ENCODE data around the gene IQGAP1. TPM values are rescaled to one million over a fixed set of nuclear protein-coding genes. Genes with fewer than 3 reads are reported as not detected.

Gene IQGAP1
- total and polyA plus RNA-seq, 2 of the 4 experiments (the other 2 are of a cell fraction), result 87.5 to 207 TPM

DNA sequence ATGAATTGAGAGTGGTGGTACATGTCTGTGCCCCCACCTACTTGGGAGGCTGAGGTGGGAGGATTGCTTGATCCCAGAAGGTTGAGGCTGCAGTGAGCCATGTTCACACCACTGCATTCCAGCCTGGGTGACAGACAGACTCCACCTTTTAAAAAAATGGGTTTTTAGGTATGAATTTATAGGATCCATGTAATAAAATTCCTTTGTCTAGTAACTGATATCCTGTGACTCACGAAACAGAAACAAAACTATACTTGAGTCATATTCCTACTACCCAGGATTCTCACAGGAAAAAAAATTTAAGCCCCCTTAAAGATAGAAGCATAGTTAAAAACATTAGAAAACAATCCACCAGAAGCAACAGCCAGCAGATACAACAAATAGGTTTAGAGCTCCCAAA lies 131.6 kb downstream of the IQGAP1 start:
- Histone ChIP-seq H3K4me2 (ENCODE audit: low read depth, low read length) (no peak overlapping the region), H3K14ac (replicated peaks; ENCODE audit: low read depth, low read length) (no peak overlapping the region), H3K9ac (ENCODE audit: low read depth, low read length) (no peak overlapping the region), H3K4ac (ENCODE audit: low read depth, low read length) (peak overlapping the region; percentile 45; the same call in 1 of the 2 replicates), H4K5ac (ENCODE audit: low read depth, low read length) (no peak overlapping the region), H2BK5ac (ENCODE audit: low read depth, low read length, poor library complexity, severe bottlenecking) (no peak overlapping the region), H3K27me3 (ENCODE audit: control insufficient read depth, insufficient read depth, low read length) (no peaks in the 10 kb centered on the region), H3K79me1 (ENCODE audit: low read depth in 1 of 2, low read length in 2 of 2) (no peaks in the 10 kb centered on the region), H2AK5ac (ENCODE audit: low read depth, low read length) (peak overlapping the region; percentile 76; the same call in 1 of the 2 replicates), H2BK15ac (ENCODE audit: low read depth, low read length) (no peak overlapping the region), H3K4me3 (ENCODE audit: insufficient read depth, low read depth, low read length) (no peak overlapping the region), H4K91ac (ENCODE audit: insufficient read depth, low read depth, low read length) (no peak overlapping the region), H3K56ac (ENCODE audit: extremely low read depth, insufficient read depth, low read length) (no peak overlapping the region), H2AFZ (replicated peaks; ENCODE audit: low read length, poor library complexity) (no peak overlapping the region), H2BK120ac (ENCODE audit: low read depth, low read length) (no peak overlapping the region), H3K36me3 (ENCODE audit: control insufficient read depth, insufficient read depth, low read length) (no peaks in the 10 kb centered on the region), H4K20me1 (ENCODE audit: insufficient read depth, low read length) (no peaks in the 10 kb centered on the region), H4K8ac (ENCODE audit: low read depth in 2 of 2, low read length in 2 of 2) (peak overlapping the region in 1 of 2 experiments; percentile 19; a peak in 1 of 4 replicates), H2BK20ac (ENCODE audit: low read depth, low read length) (no peak overlapping the region), H3K18ac (ENCODE audit: low read depth, low read length) (no peak overlapping the region), H3K9me3 (ENCODE audit: control insufficient read depth, insufficient read depth, low read length) (no peaks in the 10 kb centered on the region), H3K27ac (ENCODE audit: insufficient read depth, low read length) (peak overlapping the region; percentile 37; the same call in 1 of the 2 replicates), H3K9me1 (ENCODE audit: insufficient read depth, low read length) (peaks cover 18% of the 10 kb centered on the region), H3K23ac (ENCODE audit: low read depth, low read length) (no peak overlapping the region), H2AK9ac (replicated peaks; ENCODE audit: low read depth, low read length, poor library complexity) (no peak overlapping the region), H3K4me1 (ENCODE audit: control insufficient read depth, insufficient read depth, low read length) (peaks cover 5% of the 10 kb centered on the region)
- ATAC-seq (ENCODE audit: low read depth) (peak; percentile 67), DNase-seq (peak; percentile 84)
- POLR2A ChIA-PET (ENCODE audit: unreplicated experiment), result no interaction called here
- in situ Hi-C loops (cut with MboI; ENCODE audit: low sequenced_read_pairs) (no loop called here), intact Hi-C loops (cut with micrococcal nuclease) (no loop called here), dilution Hi-C loops (cut with HindIII; ENCODE audit: low sequenced_read_pairs, unreplicated experiment) (no loop called here)
- TF ChIP-seq RCOR1 (IDR thresholded peaks at IDR 0.05; ENCODE audit: insufficient replicate concordance, low read length) (no peak), FOS (IDR thresholded peaks at IDR 0.05; ENCODE audit: low read depth, low read length) (peak; percentile 66; the same call in 1 of the 2 replicates)
- CTCF ChIA-PET, result interaction anchor here (0.6 to 1.3 kb wide), 2 partner anchors 11 to 25 kb away, joined by 4 to 5 read pairs; no protein-coding TSS in a partner anchor
- WGBS, 2 experiments (ENCODE audit: extremely low coverage in 2 of 2, insufficient read length in 1 of 2), result no CpG with 5 or more reads among the region's 1 CpG
- no TSS peak for BruUV-seq (replicated peaks)
